GM12878 (cell line): ENCODE data around the gene TDRD10. TPM values are rescaled to one million over a fixed set of nuclear protein-coding genes. Genes with fewer than 3 reads are reported as not detected.

Source experiments
- ATF3 ChIP-seq: IDR thresholded peaks from 2 replicates; pipeline ENCODE4 v1.6.1; 2011; ENCODE audit warnings: low read depth, mild to moderate bottlenecking, low read length, moderate library complexity, borderline replicate concordance; ENCODE audit errors: extremely low read depth
- BHLHE40 ChIP-seq, 2 experiments: fragments of 450-650 bp in 1 of 2; IDR thresholded peaks; 2 replicates each; pipeline ENCODE4 v1.6.1; 2011 to 2017; ENCODE audit warnings: low read depth in 2 of 2, borderline replicate concordance in 1 of 2, improper control_type of control experiment in 1 of 2, low read length in 1 of 2, mild to moderate bottlenecking in 1 of 2
- CEBPB ChIP-seq, 2 experiments: fragments of 150-350 bp in 1 of 2; IDR thresholded peaks; 2 replicates each; pipeline ENCODE4 v1.6.1; 2012 to 2014; ENCODE audit warnings: low read depth in 2 of 2, low read length in 2 of 2, borderline replicate concordance in 1 of 2, inconsistent platforms in 1 of 2
- DPF2 ChIP-seq: fragments of 450-650 bp; IDR thresholded peaks from 2 replicates; pipeline ENCODE4 v1.6.1; 2017; ENCODE audit warnings: mild to moderate bottlenecking
- EP300 ChIP-seq, 2 experiments: fragments of 150-350 bp in 1 of 2; IDR thresholded peaks; 2 replicates each; pipeline ENCODE4 v1.6.1; 2011 to 2012; ENCODE audit warnings: low read depth in 2 of 2, low read length in 2 of 2, borderline replicate concordance in 1 of 2, improper control_type of control experiment in 1 of 2, inconsistent platforms in 1 of 2; ENCODE audit not compliant: control insufficient read depth in 1 of 2
- IKZF2 ChIP-seq, 2 experiments: fragments of 450-650 bp; IDR thresholded peaks; 2 replicates each; pipeline ENCODE4 v1.6.1; 2017; ENCODE audit warnings: mild to moderate bottlenecking in 2 of 2, moderate library complexity in 2 of 2
- JUND ChIP-seq: IDR thresholded peaks from 2 replicates; pipeline ENCODE4 v1.6.1; 2012; ENCODE audit warnings: low read depth, mild to moderate bottlenecking, low read length, improper control_type of control experiment, moderate library complexity
- KLF5 ChIP-seq: fragments of 450-650 bp; IDR thresholded peaks from 2 replicates; pipeline ENCODE4 v1.6.1; 2014; ENCODE audit warnings: mild to moderate bottlenecking; ENCODE audit not compliant: partially characterized antibody
- MYB ChIP-seq: fragments of 150-350 bp; IDR thresholded peaks from 2 replicates; pipeline ENCODE4 v1.6.1; 2014; ENCODE audit warnings: mild to moderate bottlenecking, low read depth, low read length, borderline replicate concordance
- NFXL1 ChIP-seq: fragments of 450-650 bp; IDR thresholded peaks from 2 replicates; pipeline ENCODE4 v1.6.1; 2017; ENCODE audit warnings: antibody characterized with exemption, mild to moderate bottlenecking, borderline replicate concordance
- POU2F2 ChIP-seq: IDR thresholded peaks from 3 replicates; pipeline ENCODE4 v1.6.1; 2011; ENCODE audit warnings: low read depth, mild to moderate bottlenecking, low read length, borderline replicate concordance
- SP1 ChIP-seq: IDR thresholded peaks from one replicate; pipeline ENCODE4 v1.6.1; 2011; ENCODE audit warnings: low read depth, low read length
- ZNF207 ChIP-seq: fragments of 450-650 bp; IDR thresholded peaks from 2 replicates; pipeline ENCODE4 v1.6.1; 2014; ENCODE audit warnings: antibody characterized with exemption, mild to moderate bottlenecking, borderline replicate concordance
- ZNF384 ChIP-seq: IDR thresholded peaks from 2 replicates; pipeline ENCODE4 v1.6.1; 2012; ENCODE audit warnings: low read depth, mild to moderate bottlenecking, low read length, improper control_type of control experiment, borderline replicate concordance
- ZSCAN29 ChIP-seq: fragments of 450-650 bp; IDR thresholded peaks from 2 replicates; pipeline ENCODE4 v1.6.1; 2017; ENCODE audit warnings: mild to moderate bottlenecking, moderate library complexity
- polyA plus RNA-seq, 11 experiments: library from polyadenylated mRNA; depleted of rRNA in 4 of 11; unstranded in 6 of 11; stranded (reverse) in 5 of 11; fragments of >200 nt; fragmentation: Nextera tagmentation in 4 of 11; fragmentation: Illumina TruSeq in 1 of 11; extraction: Ambion mirVana in 4 of 11; extraction: Trizol in 1 of 11; gene quantifications; 1 replicate in 1 of 11; 2 replicates in 10 of 11; pipeline versions ENCODE4 v1.2.1 to v1.2.3, GENCODE V29; 2011 to 2016; ENCODE audit warnings: inconsistent platforms in 2 of 11, missing spikeins in 2 of 11, low read depth in 1 of 11
- total RNA-seq, 4 experiments: library from RNA; depleted of rRNA in 3 of 4; stranded (reverse); fragments of >200 nt in 3 of 4; fragmentation: Illumina TruSeq in 1 of 4; extraction: Trizol in 1 of 4; gene quantifications; 2 replicates each; pipeline versions ENCODE4 v1.2.1 to v1.2.3, GENCODE V29; 2013 to 2021
- TF ChIP-seq, protein P1 (sequence below): fragments of 450-650 bp; IDR thresholded peaks from 2 replicates; pipeline ENCODE4 v1.6.1; 2018; ENCODE audit warnings: borderline replicate concordance, mild to moderate bottlenecking; ENCODE audit not compliant: partially characterized antibody
- TF ChIP-seq, protein P2 (sequence below): fragments of 450-650 bp; conservative IDR thresholded peaks from 2 replicates; pipeline ENCODE4 v1.6.1; 2017; ENCODE audit warnings: mild to moderate bottlenecking, moderate library complexity

TDRD10 gene
- total and polyA plus RNA-seq, 10 of the 15 experiments (the other 5 are each of a cell fraction or from before 2014, with no cell fraction given) = not detected

GRCh38 chr1:154467434-154468102 lies 34.5 kb upstream of the TDRD10 start (continued):
- TF ChIP-seq ATF3 (no peak), EP300 (IDR thresholded peaks at IDR 0.05; ENCODE audit: borderline replicate concordance in 1 of 2, control insufficient read depth in 1 of 2, low read depth in 2 of 2, low read length in 2 of 2) (no peak), DPF2 (0 out of 2 replicates have a peak, but pooled peaks have one; percentile 17), NFXL1 (no peak), IKZF2 (IDR thresholded peaks at IDR 0.05) (0 out of 4 replicates have a peak, but pooled peaks of 1 of the 2 experiments have one; percentile 15), CEBPB (IDR thresholded peaks at IDR 0.05; ENCODE audit: borderline replicate concordance in 1 of 2, low read depth in 2 of 2, low read length in 2 of 2) (no peak), KLF5 (no peak), ZNF207 (no peak), ZSCAN29 (no peak), BHLHE40 (IDR thresholded peaks at IDR 0.05; ENCODE audit: borderline replicate concordance in 1 of 2, low read depth in 2 of 2, low read length in 1 of 2) (peak in 1 of 2 experiments; percentile 0; a peak in 2 of 4 replicates), POU2F2 (no peak), MYB (no peak), JUND (no peak), SP1 (no peak), ZNF384 (peak; percentile 45; the same call in 1 of the 2 replicates)
- TF ChIP-seq, protein P1, sequence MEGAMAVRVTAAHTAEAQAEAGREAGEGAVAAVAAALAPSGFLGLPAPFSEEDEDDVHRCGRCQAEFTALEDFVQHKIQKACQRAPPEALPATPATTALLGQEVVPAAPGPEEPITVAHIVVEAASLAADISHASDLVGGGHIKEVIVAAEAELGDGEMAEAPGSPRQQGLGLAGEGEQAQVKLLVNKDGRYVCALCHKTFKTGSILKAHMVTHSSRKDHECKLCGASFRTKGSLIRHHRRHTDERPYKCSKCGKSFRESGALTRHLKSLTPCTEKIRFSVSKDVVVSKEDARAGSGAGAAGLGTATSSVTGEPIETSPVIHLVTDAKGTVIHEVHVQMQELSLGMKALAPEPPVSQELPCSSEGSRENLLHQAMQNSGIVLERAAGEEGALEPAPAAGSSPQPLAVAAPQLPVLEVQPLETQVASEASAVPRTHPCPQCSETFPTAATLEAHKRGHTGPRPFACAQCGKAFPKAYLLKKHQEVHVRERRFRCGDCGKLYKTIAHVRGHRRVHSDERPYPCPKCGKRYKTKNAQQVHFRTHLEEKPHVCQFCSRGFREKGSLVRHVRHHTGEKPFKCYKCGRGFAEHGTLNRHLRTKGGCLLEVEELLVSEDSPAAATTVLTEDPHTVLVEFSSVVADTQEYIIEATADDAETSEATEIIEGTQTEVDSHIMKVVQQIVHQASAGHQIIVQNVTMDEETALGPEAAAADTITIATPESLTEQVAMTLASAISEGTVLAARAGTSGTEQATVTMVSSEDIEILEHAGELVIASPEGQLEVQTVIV = no peak
- TF ChIP-seq, protein P2, sequence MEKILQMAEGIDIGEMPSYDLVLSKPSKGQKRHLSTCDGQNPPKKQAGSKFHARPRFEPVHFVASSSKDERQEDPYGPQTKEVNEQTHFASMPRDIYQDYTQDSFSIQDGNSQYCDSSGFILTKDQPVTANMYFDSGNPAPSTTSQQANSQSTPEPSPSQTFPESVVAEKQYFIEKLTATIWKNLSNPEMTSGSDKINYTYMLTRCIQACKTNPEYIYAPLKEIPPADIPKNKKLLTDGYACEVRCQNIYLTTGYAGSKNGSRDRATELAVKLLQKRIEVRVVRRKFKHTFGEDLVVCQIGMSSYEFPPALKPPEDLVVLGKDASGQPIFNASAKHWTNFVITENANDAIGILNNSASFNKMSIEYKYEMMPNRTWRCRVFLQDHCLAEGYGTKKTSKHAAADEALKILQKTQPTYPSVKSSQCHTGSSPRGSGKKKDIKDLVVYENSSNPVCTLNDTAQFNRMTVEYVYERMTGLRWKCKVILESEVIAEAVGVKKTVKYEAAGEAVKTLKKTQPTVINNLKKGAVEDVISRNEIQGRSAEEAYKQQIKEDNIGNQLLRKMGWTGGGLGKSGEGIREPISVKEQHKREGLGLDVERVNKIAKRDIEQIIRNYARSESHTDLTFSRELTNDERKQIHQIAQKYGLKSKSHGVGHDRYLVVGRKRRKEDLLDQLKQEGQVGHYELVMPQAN = no peak
